A673 (cell line): ENCODE data around the gene DNM2.

Experiments
- CTCF ChIP-seq: fragments of 300-800, 200-600 bp; sonication (generic); conservative IDR thresholded peaks from 2 replicates; pipeline ENCODE4 v1.5.1; 2017; ENCODE audit warnings: low read depth, mild to moderate bottlenecking, antibody characterized with exemption, low read length, moderate library complexity, mixed read lengths
- EZH2 ChIP-seq: fragments of 200-600 bp; sonication (generic); IDR thresholded peaks from 2 replicates; pipeline ENCODE4 v1.6.1; 2017; ENCODE audit warnings: borderline replicate concordance, low read depth, mild to moderate bottlenecking, mixed read lengths, antibody characterized with exemption, low read length; ENCODE audit not compliant: poor library complexity, severe bottlenecking

DNA sequence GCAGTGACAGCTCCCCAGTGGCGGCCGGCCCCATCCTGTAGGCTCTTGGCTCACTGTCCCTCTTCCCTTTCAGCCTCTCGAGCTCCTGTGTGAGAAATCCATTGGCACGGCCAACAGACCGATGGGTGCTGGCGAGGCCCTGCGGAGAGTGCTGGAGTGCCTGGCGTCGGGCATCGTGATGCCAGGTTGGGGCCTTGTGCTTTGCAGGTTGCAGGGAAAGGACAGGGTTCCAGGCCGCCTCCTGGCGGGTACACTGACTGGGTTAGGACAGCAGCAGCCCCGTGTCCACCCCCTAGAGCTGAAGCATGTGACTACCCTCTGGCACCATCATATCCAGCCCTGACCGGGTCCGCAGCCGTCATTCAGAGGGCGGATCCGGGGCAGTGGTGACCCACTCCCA lies 38.1 kb upstream of the DNM2 start:
- TF ChIP-seq CTCF: no peak
- TF ChIP-seq EZH2: no peak
